GM12878 (cell line): ENCODE measurements around the gene ZNF493.

ENCODE experiments used
- CTCF ChIP-seq, 3 experiments: IDR thresholded peaks in 2 of 3; conservative IDR thresholded peaks in 1 of 3; 2 replicates each; pipeline ENCODE4 v1.5.1; 2011; ENCODE audit warnings: low read depth in 3 of 3, low read length in 3 of 3, mild to moderate bottlenecking in 3 of 3, control low read depth in 2 of 3, moderate library complexity in 2 of 3, inconsistent platforms in 1 of 3, mixed read lengths in 1 of 3; ENCODE audit not compliant: control insufficient read depth in 2 of 3, insufficient read depth in 1 of 3; ENCODE audit errors: extremely low read depth in 1 of 3
- ETV6 ChIP-seq, 2 experiments: fragments of 450-650 bp in 1 of 2; IDR thresholded peaks in 1 of 2; conservative IDR thresholded peaks in 1 of 2; 2 replicates each; pipeline ENCODE4 v1.6.1; 2014; ENCODE audit warnings: antibody characterized with exemption in 1 of 2, borderline replicate concordance in 1 of 2, low read depth in 1 of 2, mild to moderate bottlenecking in 1 of 2, moderate library complexity in 1 of 2
- JUND ChIP-seq: IDR thresholded peaks from 2 replicates; pipeline ENCODE4 v1.6.1; 2012; ENCODE audit warnings: low read depth, mild to moderate bottlenecking, low read length, improper control_type of control experiment, moderate library complexity
- KAT2A ChIP-seq: conservative IDR thresholded peaks from 2 replicates; pipeline ENCODE4 v1.6.1; 2011; ENCODE audit warnings: low read depth, low read length; ENCODE audit not compliant: control insufficient read depth
- NKRF ChIP-seq: fragments of 450-650 bp; conservative IDR thresholded peaks from 2 replicates; pipeline ENCODE4 v1.6.1; 2017; ENCODE audit warnings: mild to moderate bottlenecking, moderate library complexity
- NRF1 ChIP-seq: conservative IDR thresholded peaks from 2 replicates; pipeline ENCODE4 v1.6.1; 2011; ENCODE audit warnings: mild to moderate bottlenecking, low read depth, low read length, improper control_type of control experiment
- POLR2A ChIP-seq: IDR thresholded peaks from 2 replicates; pipeline ENCODE4 v1.6.1; 2011; ENCODE audit warnings: low read depth, mild to moderate bottlenecking, low read length
- POLR2AphosphoS5 ChIP-seq: IDR thresholded peaks from 2 replicates; pipeline ENCODE4 v1.6.1; 2011; ENCODE audit warnings: mild to moderate bottlenecking, low read length, inconsistent platforms
- RFX5 ChIP-seq: IDR thresholded peaks from 2 replicates; pipeline ENCODE4 v1.6.1; 2011; ENCODE audit warnings: low read depth, low read length, improper control_type of control experiment
- SMARCA5 ChIP-seq: fragments of 450-650 bp; IDR thresholded peaks from 2 replicates; pipeline ENCODE4 v1.6.1; 2017; ENCODE audit warnings: mild to moderate bottlenecking
- USF2 ChIP-seq: IDR thresholded peaks from 2 replicates; pipeline ENCODE4 v1.6.1; 2011; ENCODE audit warnings: low read depth, low read length, improper control_type of control experiment, borderline replicate concordance

GRCh38 chr19:21451187-21451586 lies 54.3 kb downstream of the ZNF493 start:
- no peak for TF ChIP-seq USF2
- TF ChIP-seq ETV6 (conservative IDR thresholded peaks at IDR 0.05 in 1 of 2, IDR thresholded peaks at IDR 0.05 in 1 of 2; ENCODE audit: borderline replicate concordance in 1 of 2, low read depth in 1 of 2): no peak
- TF ChIP-seq RFX5: no peak
- TF ChIP-seq CTCF (IDR thresholded peaks at IDR 0.05 in 2 of 3, conservative IDR thresholded peaks at IDR 0.05 in 1 of 3; ENCODE audit: control insufficient read depth in 2 of 3, extremely low read depth in 1 of 3, insufficient read depth in 1 of 3, low read depth in 3 of 3, low read length in 3 of 3): no peak
- TF ChIP-seq JUND: no peak
- TF ChIP-seq POLR2A: no peak
- no peak for TF ChIP-seq KAT2A
- TF ChIP-seq POLR2AphosphoS5: no peak
- TF ChIP-seq NRF1: no peak
- TF ChIP-seq SMARCA5: no peak
- TF ChIP-seq NKRF: no peak
